Body of pancreas (tissue), 4 donors: Measurements from ENCODE around the gene LYL1.

ENCODE experiments used
- POLR2A ChIP-seq, 3 donors: fragments of 450-650 bp; IDR thresholded peaks; one replicate each; pipeline ENCODE4 v1.6.1; 2016; ENCODE audit warnings: antibody characterized with exemption in 3 of 3, mild to moderate bottlenecking in 2 of 3
- TF ChIP-seq, protein P1 (sequence below), 7 experiments: fragments of 450-650 bp in 4 of 7; fragments of 200-600 bp in 3 of 7; sonication (generic) in 3 of 7; IDR thresholded peaks; one replicate each; pipeline ENCODE4 v1.5.1; 2016 to 2019; ENCODE audit warnings: antibody characterized with exemption in 7 of 7

DNA sequence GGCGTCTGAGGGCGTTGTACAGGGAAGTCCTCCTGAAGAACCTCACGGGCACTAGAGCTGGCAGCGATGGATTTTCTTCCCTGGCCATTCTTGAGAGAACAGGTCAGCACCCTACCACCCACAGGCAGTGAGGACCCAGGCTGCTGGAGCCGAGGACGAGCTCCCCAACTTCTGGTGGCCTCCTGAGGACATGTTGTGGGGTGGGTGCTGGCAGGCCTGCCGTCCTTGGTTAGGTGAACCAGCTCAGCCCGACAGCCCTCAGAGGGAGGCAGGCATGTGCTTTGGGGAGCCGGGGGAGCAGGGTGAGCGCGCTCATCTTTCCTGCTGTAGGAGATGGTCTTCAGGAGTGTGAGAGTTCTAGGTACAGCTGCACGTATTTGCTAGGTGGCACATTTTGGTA lies 15.4 kb downstream of the LYL1 start:
- TF ChIP-seq, protein P1, sequence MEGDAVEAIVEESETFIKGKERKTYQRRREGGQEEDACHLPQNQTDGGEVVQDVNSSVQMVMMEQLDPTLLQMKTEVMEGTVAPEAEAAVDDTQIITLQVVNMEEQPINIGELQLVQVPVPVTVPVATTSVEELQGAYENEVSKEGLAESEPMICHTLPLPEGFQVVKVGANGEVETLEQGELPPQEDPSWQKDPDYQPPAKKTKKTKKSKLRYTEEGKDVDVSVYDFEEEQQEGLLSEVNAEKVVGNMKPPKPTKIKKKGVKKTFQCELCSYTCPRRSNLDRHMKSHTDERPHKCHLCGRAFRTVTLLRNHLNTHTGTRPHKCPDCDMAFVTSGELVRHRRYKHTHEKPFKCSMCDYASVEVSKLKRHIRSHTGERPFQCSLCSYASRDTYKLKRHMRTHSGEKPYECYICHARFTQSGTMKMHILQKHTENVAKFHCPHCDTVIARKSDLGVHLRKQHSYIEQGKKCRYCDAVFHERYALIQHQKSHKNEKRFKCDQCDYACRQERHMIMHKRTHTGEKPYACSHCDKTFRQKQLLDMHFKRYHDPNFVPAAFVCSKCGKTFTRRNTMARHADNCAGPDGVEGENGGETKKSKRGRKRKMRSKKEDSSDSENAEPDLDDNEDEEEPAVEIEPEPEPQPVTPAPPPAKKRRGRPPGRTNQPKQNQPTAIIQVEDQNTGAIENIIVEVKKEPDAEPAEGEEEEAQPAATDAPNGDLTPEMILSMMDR (IDR thresholded peaks at IDR 0.05) = no peak
- TF ChIP-seq POLR2A (IDR thresholded peaks at IDR 0.05) = no peak
